PC-9 (cell line): Measurements from ENCODE around the gene ETV1.

Experiments
- EZH2 ChIP-seq: fragments of 200-600 bp; sonication (generic); IDR thresholded peaks from 2 replicates; pipeline ENCODE4 v1.8.0; 2017; ENCODE audit warnings: antibody characterized with exemption, low read depth
- TF ChIP-seq, protein P1 (sequence below): fragments of 200-600 bp; sonication (generic); conservative IDR thresholded peaks from 2 replicates; pipeline ENCODE4 v1.6.1; 2017; ENCODE audit warnings: mixed run types, antibody characterized with exemption, mild to moderate bottlenecking, moderate library complexity

GRCh38 chr7:13856012-13856411 lies 133.5 kb downstream of the ETV1 start:
- TF ChIP-seq, protein P1, sequence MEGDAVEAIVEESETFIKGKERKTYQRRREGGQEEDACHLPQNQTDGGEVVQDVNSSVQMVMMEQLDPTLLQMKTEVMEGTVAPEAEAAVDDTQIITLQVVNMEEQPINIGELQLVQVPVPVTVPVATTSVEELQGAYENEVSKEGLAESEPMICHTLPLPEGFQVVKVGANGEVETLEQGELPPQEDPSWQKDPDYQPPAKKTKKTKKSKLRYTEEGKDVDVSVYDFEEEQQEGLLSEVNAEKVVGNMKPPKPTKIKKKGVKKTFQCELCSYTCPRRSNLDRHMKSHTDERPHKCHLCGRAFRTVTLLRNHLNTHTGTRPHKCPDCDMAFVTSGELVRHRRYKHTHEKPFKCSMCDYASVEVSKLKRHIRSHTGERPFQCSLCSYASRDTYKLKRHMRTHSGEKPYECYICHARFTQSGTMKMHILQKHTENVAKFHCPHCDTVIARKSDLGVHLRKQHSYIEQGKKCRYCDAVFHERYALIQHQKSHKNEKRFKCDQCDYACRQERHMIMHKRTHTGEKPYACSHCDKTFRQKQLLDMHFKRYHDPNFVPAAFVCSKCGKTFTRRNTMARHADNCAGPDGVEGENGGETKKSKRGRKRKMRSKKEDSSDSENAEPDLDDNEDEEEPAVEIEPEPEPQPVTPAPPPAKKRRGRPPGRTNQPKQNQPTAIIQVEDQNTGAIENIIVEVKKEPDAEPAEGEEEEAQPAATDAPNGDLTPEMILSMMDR: no peak
- no peak for TF ChIP-seq EZH2
